Neural progenitor cell (in vitro differentiated cells): ENCODE data around the gene EFTUD2.

Experiments
- CTCF ChIP-seq: fragments of 200-600 bp; sonication (generic); IDR thresholded peaks from 2 replicates; pipeline ENCODE4 v1.5.1; 2017; ENCODE audit warnings: antibody characterized with exemption, mild to moderate bottlenecking
- EZH2phosphoT487 ChIP-seq: fragments of 200-600 bp; sonication (generic); IDR thresholded peaks from 2 replicates; pipeline ENCODE4 v1.6.1; 2017; ENCODE audit warnings: antibody characterized with exemption

GRCh38 chr17:44820631-44821212 is 78.5 kb downstream of the EFTUD2 start:
- TF ChIP-seq EZH2phosphoT487 (no peak), CTCF (no peak)
